HEK293 (cell line): Measurements from ENCODE around the gene PPP1R1B.

Experiments
- CTCF ChIA-PET: fragments of 350-600 bp; formaldehyde crosslinking; extraction: SDS; loops from one replicate; lab custom pipeline; 2021; ENCODE audit warnings: antibody characterized with exemption; lab: Yijun Ruan, JAX
- POLR2A ChIA-PET: fragments of 300-600 bp; formaldehyde crosslinking; extraction: SDS; loops from one replicate; lab custom pipeline; 2020; ENCODE audit warnings: antibody characterized with exemption, inconsistent platforms; lab: Yijun Ruan, JAX
- H3K27ac ChIP-seq: fragments of 200-500 bp; sonication (Bioruptor generic); 2 replicates; pipeline ENCODE4 v1.5.1; 2014; ENCODE audit warnings: low read depth, low read length, control low read depth, inconsistent platforms; ENCODE audit errors: extremely low read depth
- H3K36me3 ChIP-seq, 2 experiments: fragments of 200-500 bp in 1 of 2; sonication (Bioruptor generic) in 1 of 2; 1 replicate in 1 of 2; 2 replicates in 1 of 2; pipeline ENCODE4 v1.5.1; 2014 to 2017; ENCODE audit warnings: inconsistent platforms in 2 of 2, low read length in 2 of 2; ENCODE audit not compliant: control insufficient read depth in 2 of 2, insufficient read depth in 1 of 2
- H3K4me1 ChIP-seq: fragments of 200-500 bp; sonication (Bioruptor generic); 2 replicates; pipeline ENCODE4 v1.5.1; 2014; ENCODE audit warnings: mild to moderate bottlenecking, low read length, inconsistent platforms; ENCODE audit not compliant: control insufficient read depth, insufficient read depth
- H3K4me3 ChIP-seq: 2 replicates; pipeline ENCODE4 v1.5.1; 2011; ENCODE audit warnings: low read depth, mild to moderate bottlenecking, control low read depth, low read length, moderate library complexity
- H3K9me3 ChIP-seq: fragments of 200-500 bp; sonication (Bioruptor generic); 2 replicates; pipeline ENCODE4 v1.5.1; 2014; ENCODE audit warnings: low read depth, low read length, inconsistent platforms; ENCODE audit not compliant: control insufficient read depth, insufficient read depth
- FEZF1 ChIP-seq: fragments of 450-650 bp; formaldehyde crosslinking; IDR thresholded peaks from 2 replicates; pipeline ENCODE4 v1.5.1; 2016; ENCODE audit warnings: missing biosample characterization, missing genetic modification characterization
- HOXA7 ChIP-seq: sonication (generic); formaldehyde crosslinking; IDR thresholded peaks from 2 replicates; pipeline ENCODE4 v1.8.1; 2022; ENCODE audit warnings: missing genetic modification reagents, borderline replicate concordance
- MZF1 ChIP-seq: fragments of 450-650 bp; formaldehyde crosslinking; IDR thresholded peaks from 2 replicates; pipeline ENCODE4 v1.5.1; 2017; ENCODE audit warnings: missing biosample characterization, missing genetic modification characterization, borderline replicate concordance
- SETDB1 ChIP-seq: IDR thresholded peaks from one replicate; pipeline ENCODE4 v1.6.1; 2017; ENCODE audit warnings: mild to moderate bottlenecking, low read length, moderate library complexity, mixed read lengths; ENCODE audit not compliant: insufficient read length
- SP7 ChIP-seq: fragments of 450-650 bp; formaldehyde crosslinking; IDR thresholded peaks from 2 replicates; pipeline ENCODE4 v1.5.1; 2016; ENCODE audit warnings: missing biosample characterization, missing genetic modification characterization
- ZNF335 ChIP-seq: fragments of 450-650 bp; formaldehyde crosslinking; conservative IDR thresholded peaks from 2 replicates; pipeline ENCODE4 v1.5.1; 2016; ENCODE audit warnings: missing biosample characterization, missing genetic modification characterization
- ZNF354C ChIP-seq: fragments of 450-650 bp; formaldehyde crosslinking; IDR thresholded peaks from 2 replicates; pipeline ENCODE4 v1.5.1; 2016; ENCODE audit warnings: missing biosample characterization, missing genetic modification characterization, low read depth, borderline replicate concordance
- ZNF423 ChIP-seq: fragments of 450-650 bp; formaldehyde crosslinking; IDR thresholded peaks from 2 replicates; pipeline ENCODE4 v1.5.1; 2016; ENCODE audit warnings: missing biosample characterization, missing genetic modification characterization
- ZNF518A ChIP-seq: fragments of 450-650 bp; formaldehyde crosslinking; conservative IDR thresholded peaks from 2 replicates; pipeline ENCODE4 v1.5.1; 2016; ENCODE audit warnings: low read depth, missing biosample characterization, missing genetic modification characterization
- ZNF558 ChIP-seq: fragments of 450-650 bp; formaldehyde crosslinking; IDR thresholded peaks from 2 replicates; pipeline ENCODE4 v1.5.1; 2016; ENCODE audit warnings: missing biosample characterization, missing genetic modification characterization
- ZNF560 ChIP-seq: fragments of 450-650 bp; formaldehyde crosslinking; IDR thresholded peaks from 2 replicates; pipeline ENCODE4 v1.5.1; 2017; ENCODE audit warnings: missing biosample characterization, missing genetic modification characterization, borderline replicate concordance
- ZNF747 ChIP-seq: fragments of 450-650 bp; formaldehyde crosslinking; IDR thresholded peaks from 2 replicates; pipeline ENCODE4 v1.5.1; 2016; ENCODE audit warnings: missing biosample characterization, missing genetic modification characterization
- ZNF792 ChIP-seq: fragments of 450-650 bp; formaldehyde crosslinking; IDR thresholded peaks from 2 replicates; pipeline ENCODE4 v1.5.1; 2016; ENCODE audit warnings: missing biosample characterization, missing genetic modification characterization
- ZSCAN23 ChIP-seq: fragments of 450-650 bp; formaldehyde crosslinking; IDR thresholded peaks from 2 replicates; pipeline ENCODE4 v1.5.1; 2016; ENCODE audit warnings: missing biosample characterization, missing genetic modification characterization
- TF ChIP-seq, protein P1 (sequence below): fragments of 450-650 bp; formaldehyde crosslinking; IDR thresholded peaks from 2 replicates; pipeline ENCODE4 v1.5.1; 2016; ENCODE audit warnings: missing biosample characterization, missing genetic modification characterization, borderline replicate concordance
- TF ChIP-seq, protein P2 (sequence below): fragments of 450-650 bp; formaldehyde crosslinking; IDR thresholded peaks from 2 replicates; pipeline ENCODE4 v1.5.0; 2017; ENCODE audit warnings: missing biosample characterization, missing genetic modification characterization, borderline replicate concordance
- TF ChIP-seq, protein P3 (sequence below): fragments of 450-650 bp; formaldehyde crosslinking; IDR thresholded peaks from 2 replicates; pipeline ENCODE4 v1.5.1; 2017; ENCODE audit warnings: missing biosample characterization, missing genetic modification characterization

PPP1R1B gene

DNA sequence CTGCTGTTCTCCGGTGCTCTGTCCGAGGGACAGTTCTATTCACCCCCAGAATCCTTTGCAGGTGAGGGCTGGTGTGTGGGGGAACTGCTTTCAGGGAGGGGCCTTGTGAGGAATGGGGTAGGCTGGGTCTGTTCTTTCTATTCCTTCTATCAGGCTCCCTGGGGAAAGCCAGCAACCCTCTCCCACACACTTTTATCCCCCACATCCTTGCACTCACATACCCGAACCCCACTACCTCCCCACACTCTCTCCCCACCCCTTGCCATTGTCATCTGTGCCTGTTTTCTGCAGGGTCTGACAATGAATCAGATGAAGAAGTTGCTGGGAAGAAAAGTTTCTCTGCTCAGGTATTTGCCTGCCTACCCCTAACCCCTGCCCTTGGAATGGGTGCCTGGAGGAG, 32.0 kb downstream of the PPP1R1B start:
- CTCF ChIA-PET, result interaction anchor here (11.9 kb wide), 1 partner anchor 35 kb away, joined by 220 read pairs; the partner anchor contains the start of gene PPP1R1B
- POLR2A ChIA-PET, result no interaction called here
- Histone ChIP-seq H3K4me3 (no peak overlapping the region), H3K9me3 (no peaks in the 10 kb centered on the region), H3K36me3 (peaks cover 3 to 69% of the 10 kb centered on the region in 2 experiments; a peak in 2 of 3 replicates), H3K27ac (no peak overlapping the region), H3K4me1 (peaks cover 6% of the 10 kb centered on the region; the same call in 1 of the 2 replicates)
- TF ChIP-seq HOXA7 (CRISPR knock-in tag) (no peak), ZNF354C (tag by site-specific recombination) (no peak), MZF1 (tag by site-specific recombination) (no peak), ZNF560 (tag by site-specific recombination) (no peak), SETDB1 (no peak), SP7 (tag by site-specific recombination) (no peak), FEZF1 (tag by site-specific recombination) (no peak), ZNF747 (no peak), ZNF792 (tag by site-specific recombination) (no peak), ZNF558 (no peak), ZNF423 (tag by site-specific recombination) (no peak), ZNF335 (no peak), ZSCAN23 (tag by site-specific recombination) (no peak), ZNF518A (tag by site-specific recombination) (no peak)
- TF ChIP-seq, protein P1, sequence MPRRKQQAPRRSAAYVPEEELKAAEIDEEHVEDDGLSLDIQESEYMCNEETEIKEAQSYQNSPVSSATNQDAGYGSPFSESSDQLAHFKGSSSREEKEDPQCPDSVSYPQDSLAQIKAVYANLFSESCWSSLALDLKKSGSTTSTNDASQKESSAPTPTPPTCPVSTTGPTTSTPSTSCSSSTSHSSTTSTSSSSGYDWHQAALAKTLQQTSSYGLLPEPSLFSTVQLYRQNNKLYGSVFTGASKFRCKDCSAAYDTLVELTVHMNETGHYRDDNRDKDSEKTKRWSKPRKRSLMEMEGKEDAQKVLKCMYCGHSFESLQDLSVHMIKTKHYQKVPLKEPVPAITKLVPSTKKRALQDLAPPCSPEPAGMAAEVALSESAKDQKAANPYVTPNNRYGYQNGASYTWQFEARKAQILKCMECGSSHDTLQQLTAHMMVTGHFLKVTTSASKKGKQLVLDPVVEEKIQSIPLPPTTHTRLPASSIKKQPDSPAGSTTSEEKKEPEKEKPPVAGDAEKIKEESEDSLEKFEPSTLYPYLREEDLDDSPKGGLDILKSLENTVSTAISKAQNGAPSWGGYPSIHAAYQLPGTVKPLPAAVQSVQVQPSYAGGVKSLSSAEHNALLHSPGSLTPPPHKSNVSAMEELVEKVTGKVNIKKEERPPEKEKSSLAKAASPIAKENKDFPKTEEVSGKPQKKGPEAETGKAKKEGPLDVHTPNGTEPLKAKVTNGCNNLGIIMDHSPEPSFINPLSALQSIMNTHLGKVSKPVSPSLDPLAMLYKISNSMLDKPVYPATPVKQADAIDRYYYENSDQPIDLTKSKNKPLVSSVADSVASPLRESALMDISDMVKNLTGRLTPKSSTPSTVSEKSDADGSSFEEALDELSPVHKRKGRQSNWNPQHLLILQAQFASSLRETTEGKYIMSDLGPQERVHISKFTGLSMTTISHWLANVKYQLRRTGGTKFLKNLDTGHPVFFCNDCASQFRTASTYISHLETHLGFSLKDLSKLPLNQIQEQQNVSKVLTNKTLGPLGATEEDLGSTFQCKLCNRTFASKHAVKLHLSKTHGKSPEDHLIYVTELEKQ (tag by site-specific recombination), result no peak
- TF ChIP-seq, protein P2, sequence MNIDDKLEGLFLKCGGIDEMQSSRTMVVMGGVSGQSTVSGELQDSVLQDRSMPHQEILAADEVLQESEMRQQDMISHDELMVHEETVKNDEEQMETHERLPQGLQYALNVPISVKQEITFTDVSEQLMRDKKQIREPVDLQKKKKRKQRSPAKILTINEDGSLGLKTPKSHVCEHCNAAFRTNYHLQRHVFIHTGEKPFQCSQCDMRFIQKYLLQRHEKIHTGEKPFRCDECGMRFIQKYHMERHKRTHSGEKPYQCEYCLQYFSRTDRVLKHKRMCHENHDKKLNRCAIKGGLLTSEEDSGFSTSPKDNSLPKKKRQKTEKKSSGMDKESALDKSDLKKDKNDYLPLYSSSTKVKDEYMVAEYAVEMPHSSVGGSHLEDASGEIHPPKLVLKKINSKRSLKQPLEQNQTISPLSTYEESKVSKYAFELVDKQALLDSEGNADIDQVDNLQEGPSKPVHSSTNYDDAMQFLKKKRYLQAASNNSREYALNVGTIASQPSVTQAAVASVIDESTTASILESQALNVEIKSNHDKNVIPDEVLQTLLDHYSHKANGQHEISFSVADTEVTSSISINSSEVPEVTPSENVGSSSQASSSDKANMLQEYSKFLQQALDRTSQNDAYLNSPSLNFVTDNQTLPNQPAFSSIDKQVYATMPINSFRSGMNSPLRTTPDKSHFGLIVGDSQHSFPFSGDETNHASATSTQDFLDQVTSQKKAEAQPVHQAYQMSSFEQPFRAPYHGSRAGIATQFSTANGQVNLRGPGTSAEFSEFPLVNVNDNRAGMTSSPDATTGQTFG (tag by site-specific recombination), result no peak
- TF ChIP-seq, protein P3, sequence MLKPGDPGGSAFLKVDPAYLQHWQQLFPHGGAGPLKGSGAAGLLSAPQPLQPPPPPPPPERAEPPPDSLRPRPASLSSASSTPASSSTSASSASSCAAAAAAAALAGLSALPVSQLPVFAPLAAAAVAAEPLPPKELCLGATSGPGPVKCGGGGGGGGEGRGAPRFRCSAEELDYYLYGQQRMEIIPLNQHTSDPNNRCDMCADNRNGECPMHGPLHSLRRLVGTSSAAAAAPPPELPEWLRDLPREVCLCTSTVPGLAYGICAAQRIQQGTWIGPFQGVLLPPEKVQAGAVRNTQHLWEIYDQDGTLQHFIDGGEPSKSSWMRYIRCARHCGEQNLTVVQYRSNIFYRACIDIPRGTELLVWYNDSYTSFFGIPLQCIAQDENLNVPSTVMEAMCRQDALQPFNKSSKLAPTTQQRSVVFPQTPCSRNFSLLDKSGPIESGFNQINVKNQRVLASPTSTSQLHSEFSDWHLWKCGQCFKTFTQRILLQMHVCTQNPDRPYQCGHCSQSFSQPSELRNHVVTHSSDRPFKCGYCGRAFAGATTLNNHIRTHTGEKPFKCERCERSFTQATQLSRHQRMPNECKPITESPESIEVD (tag by site-specific recombination), result no peak
